SW480 (cell line): Measurements from ENCODE around the gene CFAP77.
"Not testable (repeated sequence)": the region's sequence is repeated elsewhere in the genome, so short reads cannot be mapped to it uniquely, and the experiment has no call there.

Source experiments
- DNase-seq: peaks from one replicate; pipeline ENCODE4 v3.0.0-alpha.2; 2016; ENCODE audit warnings: low spot score

The CFAP77 gene

GRCh38 chr9:132547976-132548730 is 138.1 kb downstream of the CFAP77 start:
- DNase-seq, result no peak

GRCh38 chr9:132548751-132549640 is 139.0 kb downstream of the CFAP77 start:
- DNase-seq, result no peak

GRCh38 chr9:132551556-132551955 is 141.5 kb downstream of the CFAP77 start:
- no peak for DNase-seq

- no peak for DNase-seq
Measured at GRCh38 chr9:132552041-132552440, 142.0 kb downstream of the CFAP77 start.

- DNase-seq, result no peak
Measured at GRCh38 chr9:132554755-132555154, 144.7 kb downstream of the CFAP77 start.

- DNase-seq, result no peak
Measured at GRCh38 chr9:132555528-132555927, 145.5 kb downstream of the CFAP77 start.

- no peak for DNase-seq
Measured at GRCh38 chr9:132556235-132556634, 146.2 kb downstream of the CFAP77 start.

- no peak for DNase-seq
Measured at GRCh38 chr9:132556714-132557113, 146.7 kb downstream of the CFAP77 start.

GRCh38 chr9:132557159-132557558 is 147.1 kb downstream of the CFAP77 start:
- no peak for DNase-seq

GRCh38 chr9:132559711-132560110 is 149.7 kb downstream of the CFAP77 start:
- no peak for DNase-seq

GRCh38 chr9:132560616-132561202 is 150.7 kb downstream of the CFAP77 start:
- DNase-seq, result no peak

GRCh38 chr9:132562306-132562573 is 152.2 kb downstream of the CFAP77 start:
- no peak for DNase-seq

GRCh38 chr9:132564526-132564925 is 154.5 kb downstream of the CFAP77 start:
- DNase-seq, result no peak

GRCh38 chr9:132568787-132569186 is 158.8 kb downstream of the CFAP77 start:
- not testable (repeated sequence) for DNase-seq

- DNase-seq, result no peak
Measured at GRCh38 chr9:132571806-132572600, 162.0 kb downstream of the CFAP77 start.

- DNase-seq, result no peak
Measured at GRCh38 chr9:132572921-132573320, 162.9 kb downstream of the CFAP77 start.

GRCh38 chr9:132575005-132575609 is 165.1 kb downstream of the CFAP77 start:
- DNase-seq, result peak; percentile 66

GRCh38 chr9:132575811-132576210 is 165.8 kb downstream of the CFAP77 start:
- DNase-seq, result no peak

GRCh38 chr9:132577119-132577518 is 167.1 kb downstream of the CFAP77 start:
- DNase-seq, result no peak

- DNase-seq, result no peak
Measured at GRCh38 chr9:132578367-132578932, 168.4 kb downstream of the CFAP77 start.

GRCh38 chr9:132579427-132579798 is 169.4 kb downstream of the CFAP77 start:
- DNase-seq, result no peak
